HG02938 (cell line): ENCODE data around the gene PLXNA2.

Experiments
- ATAC-seq: cut with Tn5 transposase; IDR thresholded peaks from one replicate; pipeline ENCODE4 v1.9.1; 2021; ENCODE audit warnings: mild to moderate bottlenecking, moderate library complexity; ENCODE audit not compliant: unreplicated experiment

PLXNA2 gene

GRCh38 chr1:208031316-208031931 lies 212.8 kb downstream of the PLXNA2 start:
- no peak for ATAC-seq

- no peak for ATAC-seq
These were observed 213.7 kb downstream of the PLXNA2 start for GRCh38 chr1:208030288-208031091.

- no peak for ATAC-seq
These were observed 214.6 kb downstream of the PLXNA2 start for GRCh38 chr1:208029381-208030287.

- ATAC-seq = no peak
These were observed 215.7 kb downstream of the PLXNA2 start for GRCh38 chr1:208028526-208028925.

GRCh38 chr1:208027861-208028260 lies 216.3 kb downstream of the PLXNA2 start:
- no peak for ATAC-seq

- ATAC-seq = no peak
These were observed 217.2 kb downstream of the PLXNA2 start for GRCh38 chr1:208026880-208027438.

- ATAC-seq = no peak
These were observed 219.2 kb downstream of the PLXNA2 start for GRCh38 chr1:208025031-208025430.

GRCh38 chr1:208024406-208024805 lies 219.8 kb downstream of the PLXNA2 start:
- ATAC-seq = no peak

- ATAC-seq = no peak
These were observed 224.9 kb downstream of the PLXNA2 start for GRCh38 chr1:208019257-208019656.

GRCh38 chr1:208015255-208015654 lies 228.9 kb downstream of the PLXNA2 start:
- ATAC-seq = no peak

- ATAC-seq = no peak
These were observed 231.0 kb downstream of the PLXNA2 start for GRCh38 chr1:208013210-208013609.

- no peak for ATAC-seq
These were observed 231.5 kb downstream of the PLXNA2 start for GRCh38 chr1:208012721-208013120.

GRCh38 chr1:208010487-208011071 lies 233.6 kb downstream of the PLXNA2 start:
- ATAC-seq = no peak

GRCh38 chr1:208009706-208010444 lies 234.3 kb downstream of the PLXNA2 start:
- no peak for ATAC-seq

- ATAC-seq = no peak
These were observed 234.9 kb downstream of the PLXNA2 start for GRCh38 chr1:208009303-208009702.

GRCh38 chr1:208008534-208008933 lies 235.7 kb downstream of the PLXNA2 start:
- no peak for ATAC-seq

GRCh38 chr1:208007938-208008342 lies 236.2 kb downstream of the PLXNA2 start:
- no peak for ATAC-seq

- ATAC-seq = no peak
These were observed 236.8 kb downstream of the PLXNA2 start for GRCh38 chr1:208007319-208007937.

- no peak for ATAC-seq
These were observed 237.8 kb downstream of the PLXNA2 start for GRCh38 chr1:208006258-208006920.
